ACC112 (cell line): ENCODE data around the gene PCSK6.

Experiments used
- H2AFZ ChIP-seq: fragments of 200-600 bp; sonication (generic); one replicate; pipeline ENCODE4 v1.6.0; 2017; ENCODE audit warnings: antibody characterized with exemption, low read length; ENCODE audit not compliant: unreplicated experiment
- H3K27ac ChIP-seq: fragments of 200-600 bp; sonication (generic); 2 replicates; pipeline ENCODE4 v1.5.1; 2014; ENCODE audit warnings: low read depth, mild to moderate bottlenecking, antibody characterized with exemption, low read length, moderate library complexity
- H3K27me3 ChIP-seq: fragments of 200-600 bp; sonication (generic); 2 replicates; pipeline ENCODE4 v1.6.1; 2014; ENCODE audit warnings: mild to moderate bottlenecking, antibody characterized with exemption, low read length, moderate library complexity, mixed read lengths; ENCODE audit not compliant: insufficient read depth
- H3K36me3 ChIP-seq: fragments of 200-600 bp; sonication (generic); 2 replicates; pipeline ENCODE4 v1.6.1; 2016; ENCODE audit warnings: mild to moderate bottlenecking, antibody characterized with exemption, low read length, moderate library complexity, mixed read lengths; ENCODE audit not compliant: insufficient read depth
- H3K4me1 ChIP-seq: fragments of 200-600 bp; sonication (generic); one replicate; pipeline ENCODE4 v1.6.1; 2016; ENCODE audit warnings: low read length, mixed read lengths; ENCODE audit not compliant: insufficient read depth, unreplicated experiment, control insufficient read depth
- H3K4me3 ChIP-seq: fragments of 200-600 bp; sonication (generic); 2 replicates; pipeline ENCODE4 v1.5.1; 2014; ENCODE audit warnings: mild to moderate bottlenecking, low read depth, low read length
- H3K79me2 ChIP-seq: fragments of 200-600 bp; sonication (generic); one replicate; pipeline ENCODE4 v1.6.0; 2016; ENCODE audit warnings: low read length; ENCODE audit not compliant: control insufficient read depth, unreplicated experiment, insufficient read depth

The PCSK6 gene

GRCh38 chr15:101491734-101492640 lies 2.5 kb upstream of the PCSK6 start:
- Histone ChIP-seq H3K4me3 (no peak overlapping the region), H3K79me2 (no peaks in the 10 kb centered on the region), H3K36me3 (no peaks in the 10 kb centered on the region), H3K27me3 (peaks cover 62% of the 10 kb centered on the region), H3K4me1 (no peaks in the 10 kb centered on the region), H3K27ac (no peak overlapping the region), H2AFZ (no peak overlapping the region)

GRCh38 chr15:101490922-101491733 lies 1.6 kb upstream of the PCSK6 start:
- no peak overlapping the region for H2AFZ ChIP-seq
- H3K4me1 ChIP-seq: no peaks in the 10 kb centered on the region
- H3K27ac ChIP-seq: no peak overlapping the region
- H3K79me2 ChIP-seq: no peaks in the 10 kb centered on the region
- H3K36me3 ChIP-seq: no peaks in the 10 kb centered on the region
- H3K27me3 ChIP-seq: peaks cover 62% of the 10 kb centered on the region
- H3K4me3 ChIP-seq: no peak overlapping the region

- Histone ChIP-seq H3K27ac (no peak overlapping the region), H3K27me3 (peaks cover 60% of the 10 kb centered on the region), H2AFZ (no peak overlapping the region), H3K79me2 (no peaks in the 10 kb centered on the region), H3K36me3 (no peaks in the 10 kb centered on the region), H3K4me3 (no peak overlapping the region), H3K4me1 (no peaks in the 10 kb centered on the region)
These were observed 943 bp upstream of the PCSK6 start for GRCh38 chr15:101490408-101490891.

- peaks cover 56% of the 10 kb centered on the region for H3K27me3 ChIP-seq
- no peaks in the 10 kb centered on the region for H3K4me1 ChIP-seq
- no peak overlapping the region for H2AFZ ChIP-seq
- no peak overlapping the region for H3K4me3 ChIP-seq
- H3K27ac ChIP-seq: no peak overlapping the region
- H3K36me3 ChIP-seq: no peaks in the 10 kb centered on the region
- no peaks in the 10 kb centered on the region for H3K79me2 ChIP-seq
These were observed 289 bp downstream of the PCSK6 start for GRCh38 chr15:101489237-101489598.

- H3K79me2 ChIP-seq: no peaks in the 10 kb centered on the region
- H3K27ac ChIP-seq: no peak overlapping the region
- no peaks in the 10 kb centered on the region for H3K36me3 ChIP-seq
- no peak overlapping the region for H2AFZ ChIP-seq
- H3K4me1 ChIP-seq: peaks cover under 1% of the 10 kb centered on the region
- peaks cover 52% of the 10 kb centered on the region for H3K27me3 ChIP-seq
- no peak overlapping the region for H3K4me3 ChIP-seq
These were observed 975 bp downstream of the PCSK6 start for GRCh38 chr15:101488300-101489164.

- H3K27ac ChIP-seq: no peak overlapping the region
- H2AFZ ChIP-seq: no peak overlapping the region
- H3K4me1 ChIP-seq: peaks cover 3% of the 10 kb centered on the region
- H3K4me3 ChIP-seq: no peak overlapping the region
- H3K27me3 ChIP-seq: peaks cover 52% of the 10 kb centered on the region
- no peaks in the 10 kb centered on the region for H3K36me3 ChIP-seq
- no peaks in the 10 kb centered on the region for H3K79me2 ChIP-seq
These were observed 2.6 kb downstream of the PCSK6 start for GRCh38 chr15:101486696-101487459.

- H2AFZ ChIP-seq: no peak overlapping the region
- H3K4me3 ChIP-seq: no peak overlapping the region
- H3K79me2 ChIP-seq: no peaks in the 10 kb centered on the region
- no peaks in the 10 kb centered on the region for H3K36me3 ChIP-seq
- H3K27ac ChIP-seq: no peak overlapping the region
- peaks cover 34% of the 10 kb centered on the region for H3K27me3 ChIP-seq
- peaks cover 3% of the 10 kb centered on the region for H3K4me1 ChIP-seq
These were observed 6.0 kb downstream of the PCSK6 start for GRCh38 chr15:101483462-101483861.

- Histone ChIP-seq H2AFZ (no peak overlapping the region), H3K79me2 (no peaks in the 10 kb centered on the region), H3K4me3 (no peak overlapping the region), H3K27ac (no peak overlapping the region), H3K4me1 (peaks cover 3% of the 10 kb centered on the region), H3K27me3 (peaks cover 27% of the 10 kb centered on the region), H3K36me3 (no peaks in the 10 kb centered on the region)
These were observed 6.8 kb downstream of the PCSK6 start for GRCh38 chr15:101482526-101483371.

GRCh38 chr15:101481917-101482525 lies 7.5 kb downstream of the PCSK6 start:
- no peak overlapping the region for H3K27ac ChIP-seq
- no peaks in the 10 kb centered on the region for H3K79me2 ChIP-seq
- H3K36me3 ChIP-seq: no peaks in the 10 kb centered on the region
- peaks cover 20% of the 10 kb centered on the region for H3K27me3 ChIP-seq
- H3K4me3 ChIP-seq: no peak overlapping the region
- H3K4me1 ChIP-seq: peaks cover 3% of the 10 kb centered on the region
- H2AFZ ChIP-seq: no peak overlapping the region
